ENCODE data around the gene ZFP91.

DNA sequence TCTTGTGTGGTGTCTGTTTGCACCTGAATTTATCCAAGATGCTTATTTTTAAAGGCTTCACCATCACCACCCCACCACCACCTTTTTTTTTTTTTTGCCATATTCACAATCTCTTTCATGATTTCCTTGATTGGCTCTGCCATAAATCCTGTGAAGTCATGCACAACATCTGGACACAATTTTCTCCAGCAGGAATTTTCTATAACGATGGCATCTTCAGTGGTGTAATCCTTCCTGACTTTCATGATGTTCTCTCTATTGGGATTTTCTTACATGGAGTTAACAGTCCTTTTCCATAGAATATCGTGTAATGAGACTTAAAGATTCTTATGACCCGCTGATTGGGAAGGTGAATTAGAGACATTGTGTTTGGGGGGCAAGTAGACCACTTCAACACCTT is 17.8 kb downstream of the ZFP91 start:
- TF ChIP-seq, protein P1, sequence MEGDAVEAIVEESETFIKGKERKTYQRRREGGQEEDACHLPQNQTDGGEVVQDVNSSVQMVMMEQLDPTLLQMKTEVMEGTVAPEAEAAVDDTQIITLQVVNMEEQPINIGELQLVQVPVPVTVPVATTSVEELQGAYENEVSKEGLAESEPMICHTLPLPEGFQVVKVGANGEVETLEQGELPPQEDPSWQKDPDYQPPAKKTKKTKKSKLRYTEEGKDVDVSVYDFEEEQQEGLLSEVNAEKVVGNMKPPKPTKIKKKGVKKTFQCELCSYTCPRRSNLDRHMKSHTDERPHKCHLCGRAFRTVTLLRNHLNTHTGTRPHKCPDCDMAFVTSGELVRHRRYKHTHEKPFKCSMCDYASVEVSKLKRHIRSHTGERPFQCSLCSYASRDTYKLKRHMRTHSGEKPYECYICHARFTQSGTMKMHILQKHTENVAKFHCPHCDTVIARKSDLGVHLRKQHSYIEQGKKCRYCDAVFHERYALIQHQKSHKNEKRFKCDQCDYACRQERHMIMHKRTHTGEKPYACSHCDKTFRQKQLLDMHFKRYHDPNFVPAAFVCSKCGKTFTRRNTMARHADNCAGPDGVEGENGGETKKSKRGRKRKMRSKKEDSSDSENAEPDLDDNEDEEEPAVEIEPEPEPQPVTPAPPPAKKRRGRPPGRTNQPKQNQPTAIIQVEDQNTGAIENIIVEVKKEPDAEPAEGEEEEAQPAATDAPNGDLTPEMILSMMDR (IDR thresholded peaks at IDR 0.05) = no peak
- TF ChIP-seq POLR2A (IDR thresholded peaks at IDR 0.05) = no peak
